ENCODE data around the gene PCSK2.

PCSK2 gene

DNA sequence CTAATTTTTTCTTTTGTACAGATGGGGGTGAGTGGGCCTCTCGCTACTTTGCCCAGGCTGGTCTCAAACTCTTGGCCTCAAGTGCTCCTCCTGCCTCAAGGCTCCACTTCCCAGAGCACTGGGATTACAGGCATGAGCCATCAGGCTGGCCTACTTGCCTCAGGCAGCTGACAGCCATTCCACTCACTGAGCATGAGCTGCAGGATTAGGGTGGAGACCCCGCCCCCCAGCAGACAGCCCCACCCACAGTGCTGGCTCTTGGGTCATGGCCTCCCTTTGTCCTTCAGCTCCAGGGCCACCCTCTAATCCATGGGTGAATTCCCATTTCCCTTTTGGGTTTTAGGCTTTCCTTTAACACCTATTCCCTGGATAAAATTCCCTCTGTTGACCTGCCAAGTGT is 222.2 kb downstream of the PCSK2 start:
- no peak for DNase-seq

DNA sequence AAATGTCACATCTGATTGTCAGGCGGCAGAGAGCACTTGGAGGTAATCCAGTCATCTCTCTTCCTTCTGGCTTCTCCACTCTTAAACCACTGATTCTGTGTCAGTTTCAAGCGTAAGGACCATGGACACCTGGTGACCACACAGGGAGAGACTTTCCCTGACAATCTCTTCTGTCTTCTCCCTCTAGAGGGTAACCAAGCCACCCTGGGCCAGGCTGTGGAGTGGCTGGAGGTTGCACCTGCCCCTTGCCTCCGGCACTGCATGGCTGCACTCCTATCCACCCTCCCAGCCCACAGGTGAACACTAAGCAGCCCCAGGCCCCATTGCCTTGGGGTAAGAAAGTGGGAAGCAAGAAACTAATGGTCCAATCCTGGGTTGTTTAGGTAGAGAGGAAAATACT is 225.6 kb downstream of the PCSK2 start:
- no peak for DNase-seq

DNA sequence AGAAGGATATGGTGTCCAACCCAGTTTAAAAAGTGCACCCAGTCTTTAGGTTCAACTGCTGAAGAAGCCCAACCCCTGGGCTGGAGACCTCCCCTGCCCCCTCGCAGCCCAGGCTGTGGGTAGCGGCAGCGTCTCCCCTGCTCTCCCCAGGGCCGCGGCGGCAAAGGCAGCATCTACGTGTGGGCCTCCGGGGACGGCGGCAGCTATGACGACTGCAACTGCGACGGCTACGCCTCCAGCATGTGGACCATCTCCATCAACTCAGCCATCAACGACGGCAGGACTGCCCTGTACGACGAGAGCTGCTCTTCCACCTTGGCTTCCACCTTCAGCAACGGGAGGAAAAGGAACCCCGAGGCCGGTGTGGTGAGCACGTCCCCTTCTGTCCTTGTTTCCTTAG is 226.8 kb downstream of the PCSK2 start:
- DNase-seq = no peak

DNA sequence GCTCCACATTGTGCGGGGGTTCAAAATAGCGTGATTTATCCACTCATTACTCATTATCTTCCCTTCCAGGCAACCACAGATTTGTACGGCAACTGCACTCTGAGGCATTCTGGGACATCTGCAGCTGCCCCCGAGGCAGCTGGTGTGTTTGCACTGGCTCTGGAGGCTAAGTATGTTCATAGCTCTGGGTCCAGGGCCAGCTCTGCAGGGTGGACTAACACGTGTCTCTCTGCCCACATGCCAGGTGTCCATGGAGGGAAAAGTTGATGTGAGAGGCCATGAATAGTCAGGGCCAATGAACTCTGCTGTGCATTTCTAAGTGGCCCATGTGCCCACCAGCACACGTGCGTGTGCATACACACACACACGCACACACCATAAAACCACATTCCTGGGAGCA is 229.4 kb downstream of the PCSK2 start:
- DNase-seq = no peak

DNA sequence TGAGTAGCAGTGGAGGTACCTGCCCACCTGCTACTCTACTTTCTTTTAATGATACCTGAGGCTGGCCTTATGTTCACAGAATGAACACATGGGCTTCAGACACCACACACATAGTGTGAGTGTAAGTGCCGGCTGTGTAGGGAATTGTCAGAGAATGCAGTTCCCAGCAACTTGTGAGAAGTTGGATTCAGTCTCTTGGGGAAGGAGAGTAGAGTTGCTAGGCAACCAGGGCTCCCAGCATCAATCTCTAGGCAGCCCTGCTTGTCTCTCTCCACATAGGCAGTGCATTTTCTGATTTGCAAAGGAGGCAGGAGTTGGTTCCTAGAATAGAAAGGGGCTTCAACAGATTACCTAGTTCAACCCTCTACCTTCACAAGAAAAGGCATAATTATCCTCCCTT is 230.2 kb downstream of the PCSK2 start:
- no peak for DNase-seq

DNA sequence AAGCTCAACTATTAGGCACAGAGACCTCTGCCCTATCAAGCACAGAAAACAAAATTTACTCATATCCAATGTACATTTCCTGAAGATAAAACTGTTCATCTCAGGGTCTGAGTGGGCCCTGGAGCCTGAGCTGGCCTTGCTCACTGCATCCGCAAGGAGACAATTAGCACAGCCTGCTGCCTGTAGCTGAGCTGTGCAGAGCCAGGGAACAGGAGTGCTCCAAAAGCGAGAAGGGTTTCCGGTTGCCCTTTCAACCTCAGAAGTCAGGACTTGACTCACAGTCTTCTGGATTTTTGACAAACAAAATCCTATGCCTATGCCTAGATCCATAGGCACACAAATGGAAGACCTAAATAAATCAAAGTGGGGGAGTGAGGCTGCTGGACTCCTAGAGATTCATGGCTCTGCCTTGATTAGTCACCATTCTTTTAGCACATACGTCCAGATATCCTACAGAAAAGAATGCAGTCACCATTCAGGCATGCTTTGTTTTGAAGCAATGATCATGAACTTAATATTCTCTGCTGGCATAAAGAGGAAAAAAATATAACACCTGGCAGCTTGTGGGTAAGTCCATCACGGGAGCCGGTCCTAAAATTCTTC is 230.8 kb downstream of the PCSK2 start:
- DNase-seq = no peak

DNA sequence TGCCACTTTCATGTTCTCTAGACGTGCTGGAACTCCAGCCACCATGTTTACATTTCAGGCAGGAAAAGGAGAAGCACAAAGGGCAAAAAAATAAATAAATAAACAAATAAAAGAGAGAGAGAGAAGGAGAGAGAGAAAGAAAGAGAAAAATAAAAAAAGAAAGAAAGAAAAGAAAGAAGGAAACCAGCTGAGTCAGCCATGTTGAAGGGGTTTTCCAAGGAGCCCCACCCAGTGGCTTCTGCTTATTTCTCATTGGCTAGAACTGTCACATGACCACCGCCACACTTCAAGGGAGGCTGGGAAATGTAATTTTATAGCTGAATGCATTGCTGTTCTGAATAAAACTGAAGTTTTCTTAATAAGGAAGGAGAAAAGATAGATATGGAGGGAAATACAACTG is 233.3 kb downstream of the PCSK2 start:
- no peak for DNase-seq

DNA sequence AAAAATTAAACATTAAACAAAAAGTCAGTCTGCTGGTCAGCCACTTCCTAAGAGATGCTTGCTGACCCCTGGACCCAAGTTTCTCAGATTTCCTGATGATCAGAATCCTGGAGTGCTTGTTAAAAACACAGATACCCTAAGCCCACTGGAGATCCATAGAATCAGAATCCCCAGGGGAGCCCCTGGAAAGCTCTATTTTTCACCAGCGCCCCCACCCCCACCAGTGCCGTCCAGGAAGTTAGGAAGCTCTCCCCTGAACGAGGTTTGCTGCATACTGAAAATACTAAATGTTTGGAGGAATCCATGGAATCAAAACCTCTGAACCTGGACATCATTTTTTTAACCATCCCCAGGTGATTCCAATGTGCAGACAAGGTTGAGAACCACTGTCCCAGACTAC is 235.1 kb downstream of the PCSK2 start:
- no peak for DNase-seq

DNA sequence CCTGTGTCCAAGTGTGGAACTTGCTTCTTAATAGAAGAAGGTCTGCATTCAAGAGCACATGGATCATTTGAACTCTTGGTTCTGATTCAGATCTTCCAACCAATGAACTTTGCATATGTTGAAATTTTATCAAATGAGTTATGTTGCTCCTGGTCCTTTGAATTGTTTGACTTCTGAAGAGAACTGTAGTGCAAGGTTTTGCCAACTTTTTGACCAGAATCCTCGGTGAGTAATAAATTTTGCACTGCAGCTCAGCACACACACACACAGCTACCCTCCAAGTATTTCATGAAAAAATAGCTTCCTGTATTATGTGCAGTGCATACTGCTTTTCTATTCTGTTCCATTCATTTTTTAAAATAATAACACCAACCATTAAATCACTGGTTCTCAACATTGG is 236.9 kb downstream of the PCSK2 start:
- no peak for DNase-seq

DNA sequence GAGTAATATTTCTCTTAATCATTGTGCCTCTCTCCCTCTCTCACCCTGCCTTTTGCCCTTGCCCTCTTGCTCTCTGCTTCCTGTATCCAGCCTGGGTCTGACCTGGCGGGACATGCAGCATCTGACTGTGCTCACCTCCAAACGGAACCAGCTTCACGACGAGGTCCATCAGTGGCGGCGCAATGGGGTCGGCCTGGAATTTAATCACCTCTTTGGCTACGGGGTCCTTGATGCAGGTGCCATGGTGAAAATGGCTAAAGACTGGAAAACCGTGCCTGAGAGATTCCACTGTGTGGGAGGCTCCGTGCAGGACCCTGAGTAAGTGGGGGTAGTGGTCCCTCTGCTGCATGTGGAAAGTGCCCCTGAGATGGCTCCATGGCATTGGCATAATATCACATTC is 238.4 kb downstream of the PCSK2 start:
- DNase-seq = no peak

DNA sequence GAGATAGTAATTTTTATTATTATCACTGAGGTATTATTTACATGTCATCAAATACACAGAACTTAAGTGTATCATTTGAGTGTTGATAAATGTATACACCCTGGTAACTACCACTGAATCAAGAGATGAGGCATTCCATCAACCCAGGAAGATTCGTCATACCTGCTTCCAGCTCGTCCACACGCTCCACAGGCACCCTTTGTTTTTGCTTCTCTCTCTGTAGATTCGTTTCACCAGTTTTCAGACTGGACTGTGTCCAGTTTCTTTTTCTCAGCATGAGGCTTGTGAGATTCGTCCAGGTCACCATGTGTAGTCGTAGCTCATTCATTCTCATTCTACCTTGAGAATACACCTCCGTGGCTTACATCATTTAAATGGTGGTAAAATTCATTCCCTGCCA is 239.8 kb downstream of the PCSK2 start:
- DNase-seq = no peak

DNA sequence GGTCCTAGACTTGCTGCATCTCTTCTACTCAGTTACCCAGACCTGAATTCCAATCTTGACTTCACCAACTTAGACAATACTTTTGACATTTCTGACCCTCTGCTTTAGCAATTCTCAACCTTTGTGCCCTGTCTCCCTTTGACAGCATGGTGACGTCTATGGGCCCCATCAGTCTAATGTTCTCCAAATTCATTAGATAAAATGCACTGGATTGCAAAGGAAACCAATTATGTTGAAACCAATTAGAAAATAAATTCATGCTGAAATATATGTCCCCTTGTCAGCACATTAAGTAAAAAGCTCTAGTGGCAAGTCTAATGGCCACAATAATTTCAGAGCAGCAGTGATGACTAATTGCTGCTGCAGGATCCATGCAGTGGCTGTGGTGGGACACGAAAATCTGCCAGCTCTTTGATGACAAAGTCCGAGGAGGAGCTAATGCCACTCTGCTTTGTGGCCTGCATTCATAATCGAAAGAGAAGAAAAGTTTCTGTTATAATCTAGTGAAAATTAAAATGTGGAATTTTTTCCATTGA is 240.3 kb downstream of the PCSK2 start:
- no peak for DNase-seq

DNA sequence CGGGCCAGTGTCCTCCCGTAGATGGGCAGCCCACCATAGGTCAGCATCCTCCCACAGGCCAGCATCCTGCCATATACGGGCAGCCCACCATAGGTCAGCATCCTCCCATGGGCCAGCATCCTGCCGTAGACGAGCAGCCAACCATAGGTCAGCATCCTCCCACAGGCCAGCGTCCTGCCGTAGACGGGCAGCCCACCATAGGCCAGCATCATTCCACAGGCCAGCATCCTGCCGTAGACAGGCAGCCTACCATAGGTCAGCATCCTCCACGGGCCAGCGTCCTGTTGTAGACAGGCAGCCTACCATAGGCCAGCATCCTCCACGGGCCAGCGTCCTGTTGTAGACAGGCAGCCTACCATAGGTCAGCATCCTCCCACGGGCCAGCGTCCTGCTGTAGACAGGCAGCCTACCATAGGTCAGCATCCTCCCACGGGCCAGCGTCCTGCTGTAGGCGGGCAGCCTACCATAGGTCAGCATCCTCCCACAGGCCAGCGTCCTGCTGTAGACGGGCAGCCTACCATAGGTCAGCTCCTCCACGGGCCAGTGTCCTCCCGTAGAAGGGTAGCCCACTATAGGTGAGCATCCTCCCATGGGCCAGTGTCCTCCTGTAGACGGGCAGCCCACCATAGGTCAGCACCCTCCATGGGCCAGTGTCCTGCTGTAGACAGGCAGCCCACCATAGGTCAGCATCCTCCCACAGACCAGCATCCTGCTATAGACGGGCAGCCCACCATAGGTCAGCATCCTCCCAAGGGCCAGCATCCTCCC is 241.4 kb downstream of the PCSK2 start:
- no peak for DNase-seq

DNA sequence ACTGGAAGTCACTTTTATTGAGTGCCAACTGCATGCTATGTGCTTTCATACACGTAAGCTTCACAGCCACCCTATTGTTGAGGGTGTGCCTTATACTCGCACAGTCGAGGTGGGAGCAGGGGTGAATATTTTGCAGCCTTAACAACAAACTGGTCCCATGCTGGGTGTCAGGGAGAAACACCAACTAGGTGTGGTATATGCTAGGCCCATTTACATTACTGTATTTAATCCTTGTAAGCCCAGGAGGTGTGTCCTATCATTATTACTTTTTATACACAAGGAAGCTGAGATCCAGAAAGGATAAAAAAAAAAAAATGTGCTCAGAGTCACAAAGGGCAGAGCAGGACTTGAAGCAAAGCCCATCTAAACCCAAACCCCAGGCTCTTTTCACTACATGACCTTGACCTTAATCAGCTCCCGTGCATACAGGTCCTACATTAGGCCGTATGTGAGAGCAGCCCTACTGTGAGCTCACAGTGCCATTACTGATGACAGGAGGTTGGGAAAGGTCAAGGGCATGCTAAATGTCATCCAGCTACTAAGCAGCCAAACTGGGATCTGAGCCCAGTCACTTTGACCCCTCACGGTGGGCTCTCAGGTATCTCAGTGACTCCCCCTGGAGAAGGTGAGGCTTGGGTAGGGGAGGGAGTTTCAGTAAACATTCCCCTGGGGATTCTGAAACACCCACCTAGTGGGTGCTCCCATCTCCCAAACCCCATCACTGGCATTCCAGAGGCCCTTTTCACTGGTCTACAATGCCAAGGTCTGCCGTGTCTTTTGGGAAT is 242.6 kb downstream of the PCSK2 start:
- no peak for DNase-seq

DNA sequence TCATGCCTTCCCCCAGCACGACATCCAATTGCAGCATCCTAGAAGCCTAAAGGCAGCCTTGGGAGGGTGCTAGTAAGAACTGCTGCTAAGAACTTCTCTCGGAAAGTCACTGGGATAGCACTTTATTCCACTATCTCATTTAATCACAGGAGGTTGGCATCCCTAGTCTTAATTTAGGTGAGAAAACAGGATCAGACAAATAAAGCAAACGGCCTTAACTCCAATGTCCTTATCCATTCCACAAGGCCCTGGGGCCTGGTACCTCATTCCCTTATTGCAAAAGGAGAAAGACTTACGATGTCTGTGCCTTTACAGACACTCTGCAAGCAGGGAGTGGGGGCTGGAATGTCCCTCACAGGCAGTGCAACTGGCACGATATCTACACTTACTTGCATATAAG is 243.7 kb downstream of the PCSK2 start:
- no peak for DNase-seq

DNA sequence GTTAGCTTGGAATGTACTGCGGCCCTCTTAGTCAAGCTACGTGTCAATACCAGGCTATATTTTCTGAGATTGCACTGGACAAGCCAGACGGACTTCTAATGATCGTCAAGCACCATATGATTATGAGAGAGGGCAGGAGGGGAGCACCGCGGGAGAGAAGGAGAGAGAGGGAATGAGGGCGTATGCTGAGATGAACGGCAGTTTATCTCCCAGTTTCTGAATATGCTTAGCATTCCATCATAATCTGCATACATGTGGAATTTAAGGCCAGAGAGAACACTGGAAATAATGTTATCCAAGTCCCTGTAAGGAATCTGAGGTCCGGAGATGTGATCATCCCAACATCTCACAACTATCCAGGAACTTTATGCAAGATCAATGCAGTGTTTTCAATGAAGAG is 244.1 kb downstream of the PCSK2 start:
- no peak for DNase-seq

DNA sequence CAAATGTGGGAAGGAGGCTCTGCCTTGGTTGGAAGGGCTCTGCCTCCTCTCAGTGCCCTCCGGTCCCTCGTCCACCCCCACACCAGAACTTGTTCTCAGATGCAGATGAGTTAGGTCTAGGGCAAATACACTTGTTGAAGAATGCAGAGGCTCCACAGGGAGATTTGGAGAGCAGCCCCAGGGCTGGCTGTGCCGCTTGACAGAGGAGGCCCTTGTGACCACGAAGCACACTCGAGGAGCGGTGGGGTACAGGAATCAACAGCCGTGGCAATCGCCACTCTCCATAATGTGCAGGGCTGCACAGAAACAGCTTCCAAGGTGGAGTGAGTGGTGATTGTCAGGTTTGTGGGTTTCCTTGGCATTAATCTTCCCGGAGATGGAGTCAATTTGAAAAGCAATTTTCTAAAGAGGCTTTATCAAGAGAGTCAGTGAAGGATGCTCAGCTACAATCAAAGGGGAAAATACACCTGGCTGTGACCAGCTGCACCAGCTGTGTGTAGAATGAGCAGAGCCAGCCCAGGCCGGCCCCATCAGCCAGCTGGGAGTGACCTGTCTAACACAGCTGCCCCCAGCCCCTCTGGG is 244.9 kb downstream of the PCSK2 start:
- DNase-seq = no peak

DNA sequence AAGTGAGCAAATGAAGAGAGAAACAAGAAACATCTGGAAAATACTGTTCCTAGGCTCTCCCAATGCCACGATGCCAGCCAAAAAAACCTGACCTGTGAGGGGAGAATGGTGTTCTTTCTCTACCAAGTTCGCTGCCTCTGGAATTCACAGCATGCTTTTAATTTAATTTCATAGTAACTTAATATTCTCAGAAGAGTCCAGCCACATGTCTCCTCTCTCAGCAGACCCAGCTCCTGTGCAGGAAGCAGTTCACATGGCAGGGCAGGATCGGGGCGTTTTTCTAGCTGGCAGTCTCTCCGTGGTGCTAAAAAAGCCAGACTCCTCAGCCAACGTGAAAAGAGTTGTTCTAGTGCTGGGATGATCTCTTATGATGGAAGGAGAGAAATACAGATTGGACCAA is 246.8 kb downstream of the PCSK2 start:
- no peak for DNase-seq

DNA sequence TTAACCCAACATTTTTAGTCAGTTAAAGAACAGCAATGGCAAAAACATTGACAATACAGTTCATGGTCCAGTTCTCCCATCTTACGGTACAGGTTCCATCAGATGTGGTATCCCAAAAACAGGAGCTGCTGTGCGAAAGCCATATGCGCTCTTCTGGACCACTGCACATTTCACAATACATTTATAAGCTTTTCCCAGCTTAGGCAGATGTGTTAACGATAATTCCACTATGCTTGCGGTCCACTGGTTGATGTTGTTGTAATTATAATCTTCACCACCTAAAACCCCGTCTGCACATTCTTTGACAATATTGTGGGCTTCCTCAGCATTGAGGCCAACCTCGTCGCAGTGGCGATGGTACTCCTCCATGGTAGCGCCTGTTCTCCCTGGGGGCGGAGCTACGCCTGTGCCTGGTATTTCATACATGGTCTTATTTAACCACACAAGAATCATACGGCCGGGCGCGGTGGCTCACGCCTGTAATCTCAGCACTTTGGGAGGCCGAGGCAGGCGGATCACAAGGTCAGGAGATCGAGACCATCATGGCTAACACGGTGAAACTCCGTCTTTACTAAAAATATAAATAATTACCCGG is 252.3 kb downstream of the PCSK2 start:
- no peak for DNase-seq

DNA sequence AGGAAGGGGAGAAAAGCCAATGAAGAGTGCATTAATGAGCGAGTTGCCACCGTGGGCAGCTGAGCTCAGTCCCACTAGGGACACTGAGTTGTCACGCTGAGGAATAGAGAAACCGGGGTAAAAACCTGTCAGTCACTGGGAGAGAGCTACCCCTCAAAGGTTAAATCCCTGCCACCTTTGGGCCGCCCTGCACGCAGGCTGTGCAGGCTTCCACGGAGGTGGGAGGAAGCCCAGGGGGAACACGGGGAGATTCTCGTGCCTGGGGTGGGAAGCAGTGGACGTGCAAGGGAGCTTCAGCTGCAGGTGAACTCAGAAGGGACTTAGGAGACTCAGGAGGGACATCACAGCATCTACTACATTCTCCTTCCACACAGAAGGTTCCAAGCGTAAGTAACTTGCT is 253.9 kb downstream of the PCSK2 start:
- DNase-seq = no peak

DNA sequence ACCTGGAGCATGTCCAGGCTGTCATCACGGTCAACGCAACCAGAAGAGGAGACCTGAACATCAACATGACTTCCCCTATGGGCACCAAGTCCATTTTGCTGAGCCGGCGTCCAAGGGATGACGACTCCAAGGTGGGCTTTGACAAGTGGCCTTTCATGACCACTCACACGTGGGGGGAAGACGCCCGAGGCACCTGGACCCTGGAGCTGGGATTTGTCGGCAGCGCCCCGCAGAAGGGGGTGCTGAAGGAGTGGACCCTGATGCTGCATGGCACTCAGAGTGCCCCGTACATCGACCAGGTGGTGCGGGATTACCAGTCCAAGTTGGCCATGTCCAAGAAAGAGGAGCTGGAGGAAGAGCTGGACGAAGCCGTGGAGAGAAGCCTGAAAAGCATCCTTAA is 254.8 kb downstream of the PCSK2 start:
- no peak for DNase-seq

DNA sequence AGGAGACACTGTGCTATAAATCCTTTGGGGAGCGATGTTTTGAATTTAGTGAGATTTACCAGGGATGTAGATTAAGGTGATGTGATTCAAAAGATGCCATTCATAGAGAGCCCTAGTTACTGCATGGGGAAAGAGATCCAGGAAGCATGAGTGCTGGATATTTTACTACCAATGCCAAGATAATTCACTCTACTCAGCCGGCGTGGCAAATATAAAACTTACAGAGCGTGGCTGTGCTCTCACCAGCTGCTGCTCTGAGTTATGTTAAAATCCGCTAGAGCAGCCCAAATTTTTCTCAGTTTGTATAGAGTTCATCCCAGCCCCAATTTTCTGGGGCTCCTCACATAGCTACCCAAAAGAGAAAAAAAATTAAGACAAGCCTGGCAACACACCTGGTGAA is 255.7 kb downstream of the PCSK2 start:
- DNase-seq = no peak

DNA sequence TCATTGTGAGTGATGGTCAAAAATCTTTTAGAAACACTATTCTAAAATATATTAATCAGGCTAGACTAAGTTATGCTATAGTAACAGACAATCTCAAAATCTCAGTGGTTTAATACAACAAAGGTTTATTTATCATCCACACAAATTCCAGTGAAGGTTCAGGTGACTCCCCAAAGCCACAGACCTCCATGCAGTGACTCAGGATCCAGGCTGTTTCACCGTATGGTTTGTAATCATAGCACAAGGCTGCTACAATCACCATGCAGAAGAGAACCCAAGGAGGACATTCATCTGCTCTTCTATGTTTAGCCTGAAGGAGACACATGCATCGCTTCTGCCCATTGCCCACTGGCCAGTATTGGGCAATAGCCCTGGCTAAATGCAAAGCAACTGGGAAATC is 258.2 kb downstream of the PCSK2 start:
- no peak for DNase-seq

Measured in NCI-H2081 treated with DMSO at 0.1 percent for 48 hours (cell line).